NCI-H2196 (cell line): ENCODE data around the gene KCNIP1.

Experiments
- DNase-seq: peaks from one replicate; lab custom pipeline; 2025; ENCODE audit not compliant: unreplicated experiment; lab: John Stamatoyannopoulos, UW

KCNIP1 gene

DNA sequence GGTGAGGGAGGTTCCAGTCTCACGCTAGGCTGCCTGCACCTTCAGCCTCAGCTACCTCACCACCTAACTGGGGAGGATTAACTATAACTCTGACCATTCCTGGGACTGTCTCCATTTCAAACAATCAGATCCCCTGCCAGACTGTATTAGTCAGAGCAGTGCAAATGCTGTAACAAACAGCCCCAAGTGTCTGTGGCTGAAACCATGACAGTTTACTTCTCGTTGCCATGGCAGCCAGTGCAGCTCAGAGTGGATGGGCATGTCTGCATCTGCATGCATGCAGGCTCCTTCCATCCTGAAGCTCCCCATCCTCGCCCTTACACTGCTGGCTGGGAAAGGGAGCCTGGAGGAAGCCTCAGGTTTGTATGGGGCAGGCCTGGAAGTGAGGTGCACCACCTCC lies 86.7 kb downstream of the KCNIP1 start:
- DNase-seq = no peak

DNA sequence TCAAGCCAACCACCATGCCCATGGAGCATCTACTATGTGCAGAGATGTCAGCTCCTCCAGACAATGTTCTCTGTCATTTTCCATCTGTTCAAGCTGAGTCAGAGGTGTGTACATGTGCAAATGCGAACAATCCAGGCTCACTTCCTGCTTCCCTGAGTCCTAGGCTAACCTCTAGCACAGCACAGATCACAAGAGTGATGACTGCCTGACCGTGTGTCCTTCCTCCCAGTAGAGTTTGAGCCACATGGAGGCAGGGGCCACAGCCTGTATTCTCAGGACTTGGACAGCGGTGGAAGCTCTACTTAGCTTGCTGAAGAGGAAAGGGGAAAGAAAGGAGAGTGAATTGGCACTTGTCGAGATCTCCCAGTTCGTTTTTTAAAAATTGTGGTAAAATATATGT lies 87.2 kb downstream of the KCNIP1 start:
- DNase-seq = no peak

DNA sequence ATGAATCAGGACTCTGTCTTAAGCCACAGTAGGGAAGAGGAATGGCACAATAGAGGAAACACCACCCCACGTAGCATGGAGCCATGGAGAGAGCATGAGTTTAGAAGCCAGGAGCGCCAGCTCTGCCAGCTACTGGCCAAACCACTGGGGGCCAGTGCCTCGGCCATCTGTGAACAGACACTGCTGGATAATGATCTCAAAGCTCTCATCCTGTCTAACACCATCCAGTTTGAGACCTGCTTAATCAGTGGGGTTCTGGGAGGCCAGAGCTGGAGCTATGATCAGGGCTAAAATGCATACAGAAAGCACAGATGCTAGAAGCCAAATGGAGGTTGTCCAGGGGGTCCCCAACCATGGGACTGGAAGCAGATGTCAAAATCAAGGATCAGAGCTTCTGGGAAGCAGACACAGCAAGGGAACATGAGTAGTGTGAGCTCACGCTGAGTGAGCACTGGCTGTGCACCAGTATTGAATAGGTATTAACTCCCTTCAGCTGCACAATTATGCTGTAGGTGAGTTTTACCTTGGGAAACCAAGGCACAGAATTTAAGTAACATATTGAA lies 92.7 kb downstream of the KCNIP1 start:
- DNase-seq = no peak

DNA sequence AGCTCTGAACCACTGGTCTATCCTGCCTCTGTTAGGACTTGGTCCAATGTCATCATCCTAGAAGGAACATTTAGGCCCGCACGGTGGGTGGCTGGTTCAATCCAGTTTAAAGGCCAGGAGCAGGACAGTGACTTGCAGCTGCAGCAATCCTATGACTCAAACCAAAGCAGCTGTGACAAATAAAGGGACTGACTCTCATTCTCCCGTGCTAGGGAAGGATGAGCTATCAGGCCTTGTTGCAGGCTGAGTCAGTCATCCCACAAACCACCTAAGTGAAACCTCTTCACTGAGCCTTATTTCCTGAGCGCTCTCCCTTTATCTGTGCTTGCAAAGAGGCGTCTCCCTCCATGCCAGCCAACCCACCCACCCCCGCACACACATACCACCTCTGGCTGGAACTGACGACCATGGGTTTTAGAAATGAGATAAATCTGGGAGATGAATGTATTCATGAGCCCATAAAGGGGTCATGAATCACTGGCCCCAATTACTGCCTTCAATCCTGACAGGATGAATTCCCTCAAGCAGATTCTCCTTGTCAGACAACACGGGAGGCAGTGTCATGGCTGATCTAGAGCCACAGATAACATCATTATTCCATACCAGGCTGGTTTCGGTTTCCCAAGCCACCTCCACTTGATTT lies 93.4 kb downstream of the KCNIP1 start:
- DNase-seq = no peak

DNA sequence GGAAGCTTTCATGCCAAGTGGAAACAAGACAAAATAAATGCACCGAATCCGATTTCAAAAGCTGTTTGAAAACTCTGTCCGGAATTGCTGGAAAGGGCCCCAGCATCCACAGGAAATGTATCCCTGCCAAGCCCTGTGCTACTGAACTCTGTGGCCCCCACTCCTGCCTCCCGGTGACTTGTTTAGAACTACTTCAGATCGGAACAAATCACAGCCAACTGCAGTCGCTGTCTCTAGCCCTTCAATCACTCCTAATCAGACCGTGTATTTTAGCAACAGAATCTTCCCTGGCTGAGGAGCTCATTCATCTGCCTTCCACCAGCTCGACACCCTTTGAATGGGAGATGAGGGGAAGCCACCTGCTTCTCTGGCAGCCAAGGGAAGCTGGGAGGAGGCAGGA lies 94.1 kb downstream of the KCNIP1 start:
- no peak for DNase-seq

DNA sequence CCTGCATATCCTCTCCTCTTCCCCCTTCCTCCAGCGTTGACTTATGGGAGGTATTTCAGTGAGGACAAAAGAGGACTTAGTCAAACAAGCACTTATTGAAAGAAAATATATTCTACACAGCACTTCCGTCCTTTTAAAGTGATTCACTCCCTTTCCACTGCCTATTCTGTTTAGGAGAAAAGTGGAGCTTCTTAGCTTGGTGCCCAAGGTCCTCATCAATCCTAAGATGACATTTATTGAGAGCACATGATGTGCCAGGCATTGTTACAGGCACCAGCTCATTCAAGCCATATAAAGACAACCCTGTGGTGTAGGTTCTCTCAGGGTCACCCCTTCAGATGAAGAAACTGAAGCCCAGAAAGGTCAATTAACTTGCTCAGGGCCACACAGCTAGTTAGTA lies 95.9 kb downstream of the KCNIP1 start:
- DNase-seq = no peak

DNA sequence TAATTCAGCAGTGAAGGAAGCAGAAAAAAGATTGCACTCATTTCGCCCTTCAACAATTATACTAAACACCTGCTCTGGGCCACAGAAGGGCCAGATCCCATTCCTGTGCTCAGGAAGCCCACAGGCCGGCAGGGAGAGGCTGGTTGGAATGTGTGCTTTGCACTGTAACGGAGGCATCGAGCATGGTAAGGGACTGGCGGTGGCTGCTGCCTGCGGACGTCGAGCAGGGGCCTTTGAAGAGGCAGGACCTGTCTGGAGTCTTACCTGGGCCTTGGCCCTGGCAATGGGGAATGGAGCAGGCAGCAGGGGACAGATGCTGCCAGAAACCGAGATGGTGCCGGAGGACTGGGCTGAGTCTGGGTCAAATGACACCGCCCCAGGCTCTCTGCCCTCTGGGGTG lies 97.8 kb downstream of the KCNIP1 start:
- DNase-seq = no peak

DNA sequence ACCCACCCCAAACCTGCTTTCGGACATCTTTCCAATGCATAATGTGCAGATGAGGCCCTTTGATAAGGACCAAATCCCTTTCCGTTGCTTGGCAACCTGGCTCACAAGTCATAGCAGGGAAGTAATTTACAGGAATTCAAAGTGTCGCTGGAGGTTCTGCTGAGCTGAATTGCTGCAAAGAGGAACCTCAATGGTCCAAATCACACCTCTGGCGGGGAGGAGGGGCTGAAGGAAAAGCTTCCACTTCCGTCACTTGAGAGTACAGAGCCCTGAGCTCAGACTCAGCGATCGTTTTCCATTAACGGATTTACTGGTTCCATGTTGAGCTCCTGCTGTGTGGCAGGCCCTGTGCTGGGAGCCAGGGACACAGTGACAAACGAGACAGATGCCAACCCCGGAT lies 99.3 kb downstream of the KCNIP1 start:
- no peak for DNase-seq

DNA sequence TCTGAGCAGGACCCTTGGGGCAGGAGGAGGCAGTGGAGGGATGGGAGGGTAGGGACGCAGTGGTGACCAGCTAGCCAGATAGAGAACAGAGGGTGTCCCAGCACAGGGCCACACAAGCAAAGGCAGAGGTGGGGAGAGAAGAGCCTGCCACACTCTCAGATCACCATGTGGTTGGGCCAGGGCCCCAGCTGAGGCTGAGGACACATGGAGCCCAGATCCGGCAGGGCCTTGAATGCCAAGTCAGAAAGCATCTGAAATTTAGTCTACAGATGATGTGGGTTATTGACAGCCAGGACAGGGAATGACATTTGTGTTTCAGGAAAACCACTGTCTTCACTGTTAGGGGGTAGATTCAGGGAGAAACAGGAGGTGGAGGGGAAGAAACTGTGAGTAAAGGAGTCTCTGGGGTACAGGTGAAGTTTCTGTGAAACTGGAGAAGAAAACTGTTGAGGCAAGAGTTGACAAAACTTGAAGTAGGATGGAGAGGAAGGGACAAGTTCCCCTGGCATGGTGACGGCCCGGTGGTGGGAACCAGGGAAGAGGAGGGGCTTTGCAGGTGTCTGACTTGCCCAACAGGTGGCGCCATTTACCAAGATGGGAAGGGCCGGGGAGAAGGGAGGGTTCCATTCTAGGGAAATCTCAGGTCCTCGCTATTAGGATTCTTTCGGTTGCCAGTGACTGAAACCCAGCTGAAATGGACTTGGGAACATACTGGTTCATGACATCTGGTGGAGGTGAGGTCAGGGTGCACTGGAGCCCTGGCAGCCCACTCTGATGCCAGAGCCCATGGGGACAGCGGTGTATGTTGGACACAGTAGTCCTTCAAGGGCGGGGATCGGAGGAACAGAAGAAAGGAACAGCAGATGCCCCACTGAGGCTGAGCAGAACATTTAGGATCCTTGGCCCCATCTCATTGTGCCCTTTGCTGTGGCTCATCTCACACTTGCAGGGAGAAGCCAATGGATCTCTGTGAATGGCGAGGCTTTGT lies 100.1 kb downstream of the KCNIP1 start:
- peak; percentile 51 for DNase-seq

DNA sequence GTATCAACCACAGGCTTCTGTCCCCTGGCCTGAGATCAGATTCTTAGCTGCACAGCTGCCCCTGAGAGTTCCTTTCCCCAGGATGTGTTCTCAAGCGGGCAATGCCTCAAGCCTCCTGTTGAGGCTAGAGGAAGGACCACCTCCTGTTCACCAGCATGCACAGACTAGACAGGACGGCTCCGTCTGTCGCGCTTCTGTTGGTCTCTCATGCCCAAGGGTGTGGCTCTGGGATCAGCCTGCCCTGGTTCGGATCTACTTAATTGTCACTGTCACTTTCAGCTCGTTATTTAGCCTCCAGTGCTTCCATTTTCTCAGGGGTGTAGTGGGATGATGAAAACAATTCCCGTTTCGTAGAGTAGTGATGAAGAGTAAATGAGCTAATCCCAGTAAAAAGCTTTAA lies 103.1 kb downstream of the KCNIP1 start:
- DNase-seq = no peak

DNA sequence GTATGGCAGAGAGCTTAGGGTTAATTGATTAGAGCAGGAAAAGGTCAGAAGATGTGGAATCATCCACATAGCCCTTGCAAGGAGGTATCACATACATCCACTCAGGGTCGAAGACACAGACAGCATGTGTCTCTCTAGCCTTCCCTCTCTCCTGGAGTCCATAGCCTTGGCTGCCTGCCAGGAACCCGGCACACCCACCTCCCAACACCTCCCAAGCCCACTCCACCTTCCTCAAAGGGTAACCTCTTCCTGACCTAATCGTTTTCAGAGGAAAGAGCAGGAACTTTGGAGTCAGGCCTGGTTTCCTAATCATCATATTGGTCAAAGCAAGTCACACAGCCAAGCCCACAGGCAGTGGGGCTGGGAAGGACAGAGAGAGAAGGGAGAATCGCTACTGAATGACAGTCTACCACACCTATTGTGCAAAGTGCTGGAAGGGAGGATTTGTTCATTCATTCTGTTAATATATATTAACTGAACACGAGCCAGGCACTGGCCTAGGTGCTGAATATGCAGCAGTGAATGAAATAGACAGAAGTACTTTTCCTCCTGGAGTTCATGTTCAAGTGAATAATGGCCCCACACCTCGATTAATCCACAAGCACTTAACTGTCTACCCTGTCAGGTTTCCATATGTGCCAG lies 107.8 kb downstream of the KCNIP1 start:
- no peak for DNase-seq

DNA sequence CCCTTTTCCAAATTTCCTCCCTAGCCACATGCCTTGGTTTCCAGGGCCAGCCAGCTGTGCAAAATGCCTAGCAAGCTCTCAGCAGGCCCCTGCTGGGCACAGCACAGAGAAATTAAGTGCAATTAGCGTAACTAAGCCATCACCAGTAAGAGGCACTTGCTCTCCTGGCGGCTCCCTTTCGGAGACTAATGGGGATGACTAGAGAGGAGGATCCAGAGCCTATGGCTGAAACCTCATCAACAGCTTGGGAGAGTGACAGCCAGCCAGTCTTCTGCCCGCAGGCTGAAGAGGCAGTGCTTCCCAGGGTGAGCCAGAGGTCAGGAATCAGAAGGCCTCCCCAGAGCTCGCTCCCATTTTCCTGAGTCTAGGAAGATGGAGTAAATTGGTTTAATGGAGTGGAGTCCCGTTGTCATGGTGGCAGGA lies 108.4 kb downstream of the KCNIP1 start:
- no peak for DNase-seq

DNA sequence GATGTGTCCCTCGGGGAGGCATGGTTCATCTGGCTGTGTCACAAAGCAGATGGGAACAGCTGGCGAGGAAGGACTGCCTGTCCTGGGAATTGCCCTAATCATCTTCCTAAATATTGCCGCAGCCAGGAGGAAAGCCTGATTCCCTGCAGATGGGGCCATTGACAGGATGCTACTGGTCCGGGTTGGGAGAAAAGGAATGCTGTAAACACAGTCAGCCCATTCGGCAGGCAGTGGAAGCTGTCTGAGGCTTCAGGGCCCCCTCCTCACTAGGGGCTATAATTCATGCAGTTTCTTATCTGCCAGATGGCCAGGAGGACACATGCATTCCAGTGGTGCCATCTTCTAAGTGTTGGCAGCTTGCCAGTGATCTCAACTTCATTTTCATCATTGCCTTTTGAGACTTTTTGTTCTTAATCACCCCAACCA lies 110.3 kb downstream of the KCNIP1 start:
- no peak for DNase-seq

DNA sequence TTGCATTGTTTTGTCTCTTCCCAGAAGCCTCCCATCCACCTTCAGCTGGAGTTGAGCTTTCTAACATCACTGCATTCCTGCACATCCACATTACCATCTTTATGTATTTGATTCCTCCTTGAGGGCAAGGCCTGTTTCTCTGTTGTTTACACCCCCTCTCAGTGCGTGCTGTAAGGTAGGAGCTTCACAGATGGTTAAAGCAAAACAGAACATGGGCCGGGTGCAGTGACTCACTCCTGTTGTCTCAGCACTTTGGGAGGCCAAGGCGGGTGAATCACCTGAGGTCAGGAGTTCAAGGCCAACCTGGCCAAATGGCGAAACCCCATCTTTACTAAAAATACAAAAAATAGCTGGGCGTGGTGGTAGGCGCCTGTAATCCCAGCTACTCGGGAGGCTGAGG lies 110.9 kb downstream of the KCNIP1 start:
- DNase-seq = no peak

DNA sequence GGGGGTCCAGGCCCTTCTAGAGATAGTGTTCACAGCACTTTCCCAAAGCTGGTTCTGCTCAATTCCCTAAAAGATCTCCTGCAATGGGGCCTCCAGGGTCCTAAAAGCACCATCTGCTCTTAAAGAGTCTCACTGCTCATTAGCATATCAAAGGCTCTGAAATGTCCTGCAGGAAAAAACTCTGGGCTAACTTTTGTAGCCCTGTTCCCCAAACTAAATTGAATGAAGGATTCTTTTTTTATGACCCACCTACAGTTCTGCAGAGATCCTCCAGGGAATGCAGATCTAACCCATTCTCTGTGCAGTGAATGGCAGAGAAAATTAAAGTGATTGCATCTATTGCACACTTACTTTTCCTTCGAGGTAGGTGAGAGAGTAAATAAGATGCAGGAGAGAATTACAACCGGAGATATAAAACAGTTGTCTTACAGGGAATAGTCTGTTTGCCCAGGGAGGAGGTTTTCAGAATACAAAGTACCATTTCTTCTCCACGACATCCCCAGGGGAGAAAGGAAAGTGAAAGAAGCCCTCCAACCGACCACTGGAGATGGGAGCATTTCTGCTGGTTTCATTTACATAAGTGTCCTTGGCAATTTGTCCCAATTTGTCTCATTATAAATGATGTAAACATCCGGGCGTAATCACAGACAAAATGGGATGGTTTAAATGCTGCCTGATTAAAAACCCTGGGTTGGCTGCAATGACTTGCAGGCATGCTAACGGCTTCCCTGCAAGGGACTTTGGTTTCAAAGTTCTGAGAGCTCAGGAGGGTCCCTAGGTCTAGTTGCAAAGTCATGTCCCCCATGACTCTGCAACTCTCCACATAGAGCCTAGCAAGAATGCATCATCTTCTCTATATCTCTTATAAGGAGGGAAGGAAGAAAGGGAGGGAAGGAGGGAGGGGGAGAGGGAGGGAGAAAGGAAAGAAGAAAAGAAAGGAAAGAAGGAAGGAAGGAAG lies 114.0 kb downstream of the KCNIP1 start:
- DNase-seq = no peak

DNA sequence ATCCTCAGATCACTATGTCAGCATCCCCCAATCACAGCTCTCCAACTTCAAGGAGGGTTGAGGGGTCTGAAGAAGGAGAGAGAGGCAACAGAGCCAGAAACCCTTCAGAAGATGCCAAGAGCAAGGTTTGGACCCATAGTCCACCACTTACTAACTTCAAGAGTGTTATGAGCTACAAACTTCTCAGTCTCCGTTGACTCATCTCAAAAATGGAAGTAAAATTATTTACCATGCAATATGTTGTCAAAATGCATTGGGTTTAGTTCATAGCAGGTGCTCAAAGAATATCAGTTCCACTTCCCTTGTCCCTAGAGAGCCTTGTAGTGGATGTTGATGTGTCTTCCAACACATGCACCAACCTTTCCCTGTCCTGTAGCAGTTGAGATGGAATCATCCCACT lies 116.0 kb downstream of the KCNIP1 start:
- DNase-seq = no peak

DNA sequence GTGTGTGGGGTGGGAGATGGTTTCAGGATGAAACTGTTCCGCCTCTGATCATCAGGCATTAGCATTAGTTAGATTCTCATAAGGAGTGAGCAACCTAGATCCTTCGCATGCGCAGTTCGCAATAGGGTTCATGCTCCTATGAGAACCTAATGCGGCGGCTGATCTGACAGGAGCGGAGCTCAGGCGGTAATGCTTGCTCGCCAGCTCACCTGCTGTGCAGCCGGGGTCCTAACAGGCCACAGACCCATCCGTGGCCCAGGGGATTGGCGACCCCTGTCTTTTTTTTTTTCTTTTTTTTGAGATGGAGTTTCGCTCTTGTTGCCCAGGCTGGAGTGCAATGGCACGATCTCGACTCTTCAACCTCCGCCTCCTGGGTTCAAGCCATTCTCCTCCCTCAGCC lies 119.1 kb downstream of the KCNIP1 start:
- DNase-seq = no peak

DNA sequence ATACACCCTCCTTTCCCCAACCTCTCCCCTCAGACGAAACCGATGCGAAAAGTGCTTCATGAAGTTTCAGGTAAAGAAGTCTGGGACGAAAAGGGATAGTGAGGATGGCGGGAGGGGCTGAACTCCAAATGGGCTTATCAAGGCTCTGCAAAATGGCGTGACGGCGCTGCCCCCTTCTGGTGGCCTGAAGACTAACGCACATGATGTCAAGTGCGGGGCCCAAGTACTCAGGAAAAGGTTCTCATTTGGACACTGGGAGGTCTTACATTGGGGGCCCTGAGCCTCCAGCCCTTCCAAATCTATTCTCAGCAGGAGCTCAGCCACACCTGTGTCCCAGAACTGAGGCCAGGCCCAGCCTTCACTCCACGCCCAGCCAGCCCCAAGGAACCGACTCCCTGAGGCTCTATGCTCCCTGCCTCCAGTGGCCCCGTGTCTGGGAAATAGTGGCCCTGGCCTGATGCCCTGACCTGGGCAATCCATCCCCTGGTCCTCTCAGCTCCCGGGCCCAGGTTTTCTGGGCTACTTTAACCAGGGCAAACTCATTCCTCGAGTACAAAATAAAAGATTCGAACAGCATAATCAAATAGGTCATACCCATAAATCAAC lies 119.9 kb downstream of the KCNIP1 start:
- DNase-seq = no peak

DNA sequence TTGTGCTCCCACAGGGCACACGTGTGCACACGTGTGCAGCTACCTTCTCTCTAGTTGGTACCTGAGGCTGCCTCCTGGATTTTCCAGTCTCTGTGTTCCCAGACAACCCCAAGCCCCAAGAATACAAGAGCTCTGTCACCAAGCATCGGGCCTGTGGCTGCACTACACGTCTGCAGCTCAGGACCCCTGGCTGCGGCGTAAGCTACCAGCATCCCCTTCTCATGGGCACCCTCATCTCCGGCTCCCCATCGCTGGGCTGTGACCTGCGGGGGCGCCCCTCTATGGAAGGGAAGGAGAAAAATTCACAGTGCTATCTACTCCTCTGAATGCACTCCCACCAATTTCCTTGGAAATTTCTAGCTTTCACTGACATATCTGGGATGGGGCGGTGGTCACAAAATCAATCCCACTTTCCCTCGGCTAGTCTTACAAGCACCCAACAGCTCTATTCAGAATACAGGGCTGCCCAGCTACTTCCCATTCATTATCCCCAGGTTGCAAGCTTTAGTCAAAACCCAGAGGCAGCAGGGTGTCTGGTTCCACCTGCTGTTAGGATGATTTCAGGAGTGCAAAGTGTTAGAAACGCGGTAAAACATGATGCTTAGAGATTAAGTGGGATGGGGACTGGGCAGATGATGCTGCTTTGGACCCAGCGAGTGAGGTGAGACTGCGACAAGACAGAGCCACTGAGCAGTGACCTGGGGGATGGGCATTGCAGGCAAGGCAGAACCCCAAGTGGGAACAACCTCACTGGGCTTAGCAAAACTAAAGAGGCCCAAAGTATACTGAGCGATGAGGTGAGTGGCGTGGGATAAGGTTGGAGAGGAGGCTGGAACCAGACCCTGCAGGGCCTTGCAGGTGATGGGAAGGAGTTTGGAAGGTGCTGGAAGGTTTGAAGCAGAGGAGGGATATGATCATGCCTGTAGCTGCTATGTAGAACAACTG lies 121.7 kb downstream of the KCNIP1 start:
- DNase-seq = no peak
